ENCODE measurements around the gene RPRD2.
"Not testable (repeated sequence)": the region's sequence is repeated elsewhere in the genome, so short reads cannot be mapped to it uniquely, and the experiment has no call there.

RPRD2 gene

DNA sequence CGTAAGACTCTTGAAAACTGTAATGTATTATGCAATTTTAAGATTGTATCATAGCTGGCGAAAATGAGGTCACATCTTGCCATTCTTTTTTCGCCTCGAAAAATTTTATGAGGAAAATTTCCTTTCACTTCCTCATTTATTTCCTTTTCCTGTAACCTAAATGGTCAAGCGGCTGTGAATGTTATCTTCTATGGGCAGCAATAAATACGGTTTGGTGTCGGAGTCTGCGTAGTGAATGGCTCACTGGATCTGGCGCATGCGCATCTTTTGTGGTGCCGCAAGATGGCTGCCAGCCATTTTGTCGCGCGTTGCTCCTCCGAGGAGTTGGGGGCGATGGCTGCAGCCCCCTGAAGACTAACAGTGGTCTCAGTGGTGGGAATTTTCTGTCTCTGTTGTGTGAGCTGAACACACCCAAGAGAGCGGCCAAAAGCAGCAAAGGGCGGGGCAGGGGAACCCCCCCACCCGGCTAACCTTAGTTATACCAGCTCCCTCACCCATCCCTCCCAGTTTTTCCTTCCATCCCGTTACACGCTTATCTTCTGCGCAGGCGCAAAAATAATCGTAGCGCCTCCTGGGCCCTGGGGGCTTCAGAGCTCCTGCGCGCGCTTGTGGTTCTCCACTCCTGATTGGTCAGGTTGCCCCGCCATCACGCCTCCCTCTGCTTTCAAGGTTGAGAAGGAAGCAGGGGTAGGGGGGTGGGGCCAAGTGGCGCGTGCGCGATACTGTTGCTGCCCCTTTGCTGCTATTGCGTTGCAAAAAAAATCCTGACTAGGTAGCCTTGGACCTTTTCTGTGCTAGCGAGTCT lies at the start of gene RPRD2:
Gene RPRD2, plus strand, starts transcription at position 722 of the 805 bp plus-strand sequence. CDS start 568 bp downstream, outside the sequence.
- DNase-seq (ENCODE audit: low read depth): peak; percentile 96

GRCh38 chr1:150314691-150315090 lies 49.3 kb upstream of the RPRD2 start:
- not testable (repeated sequence) for DNase-seq (ENCODE audit: low read depth)

DNA sequence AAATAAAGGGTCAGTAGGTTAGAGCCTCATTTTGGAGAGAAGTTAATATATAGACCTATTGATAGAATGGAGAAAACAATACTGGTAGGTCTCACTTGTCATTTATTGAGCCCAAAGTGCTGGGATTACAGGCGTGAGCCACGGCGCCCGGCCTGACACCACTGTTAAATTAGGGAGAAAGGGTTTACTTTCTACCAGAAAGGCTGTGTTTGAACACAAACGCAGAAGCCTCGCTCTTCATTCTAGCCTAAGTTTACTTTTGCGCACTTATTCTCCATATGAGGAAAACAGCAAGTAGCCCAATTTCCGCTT lies 43.3 kb upstream of the RPRD2 start:
- no peak for DNase-seq (ENCODE audit: low read depth)

GRCh38 chr1:150321826-150322166 lies 42.2 kb upstream of the RPRD2 start:
- no peak for DNase-seq (ENCODE audit: low read depth)

DNA sequence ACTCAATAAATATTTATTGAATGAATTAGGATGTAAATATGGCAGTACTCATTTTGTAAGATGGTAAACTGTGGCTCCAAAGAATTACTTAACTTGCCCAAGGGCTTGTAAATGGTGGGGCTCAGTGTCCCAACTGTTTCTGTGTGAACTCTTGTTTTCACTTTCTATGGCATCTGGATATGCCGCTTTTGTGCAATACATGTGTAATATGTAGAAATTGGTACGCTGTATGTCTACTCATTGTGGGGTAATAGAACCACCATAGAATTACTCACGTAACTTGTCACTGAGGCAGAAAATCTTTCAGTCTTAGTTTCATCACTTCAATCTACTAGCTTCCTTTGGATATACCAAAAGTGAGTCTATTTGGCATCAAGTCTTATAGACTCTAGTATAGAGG lies 41.6 kb upstream of the RPRD2 start:
- DNase-seq (ENCODE audit: low read depth): no peak

DNA sequence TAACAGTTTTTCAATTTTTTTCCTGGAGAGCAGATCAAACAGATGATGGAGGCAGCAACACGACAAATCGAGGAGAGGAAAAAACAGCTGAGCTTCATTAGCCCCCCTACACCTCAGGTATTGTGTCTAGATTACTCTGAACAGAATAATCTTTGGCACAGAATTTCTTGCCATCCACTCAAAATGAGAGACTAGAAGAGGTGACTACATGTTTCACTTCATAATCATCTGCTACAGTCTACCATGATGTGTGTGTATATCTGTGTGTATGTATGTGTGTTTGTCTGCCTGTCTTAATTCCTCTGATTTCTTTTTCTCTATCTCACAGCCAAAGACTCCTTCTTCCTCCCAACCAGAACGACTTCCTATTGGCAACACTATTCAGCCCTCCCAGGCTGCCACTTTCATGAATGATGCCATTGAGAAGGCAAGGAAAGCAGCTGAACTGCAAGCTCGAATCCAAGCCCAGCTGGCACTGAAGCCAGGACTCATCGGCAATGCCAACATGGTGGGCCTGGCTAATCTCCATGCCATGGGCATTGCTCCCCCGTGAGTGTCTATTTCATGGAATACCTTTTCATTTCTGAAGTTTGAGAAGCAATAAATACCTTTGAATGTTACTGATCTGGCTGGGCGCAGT lies 31.2 kb upstream of the RPRD2 start:
- no peak for DNase-seq (ENCODE audit: low read depth)

DNA sequence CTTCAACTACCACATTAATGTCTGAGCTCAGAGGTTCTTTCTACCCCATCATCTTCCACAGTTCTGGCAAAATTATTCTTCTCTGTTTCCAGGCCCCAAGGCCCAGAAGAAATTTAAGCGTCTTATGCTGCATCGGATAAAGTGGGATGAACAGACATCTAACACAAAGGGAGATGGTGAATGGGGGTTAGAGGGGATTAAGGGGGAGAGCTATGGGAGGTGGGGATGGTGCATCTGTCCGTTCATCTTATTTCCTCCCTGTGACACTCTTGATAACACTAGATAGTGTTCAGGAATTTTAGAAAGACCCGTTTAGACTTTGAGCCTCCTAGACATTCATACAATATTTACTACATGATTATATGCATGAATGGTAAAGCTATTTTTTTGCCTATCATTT lies 17.6 kb upstream of the RPRD2 start:
- no peak for DNase-seq (ENCODE audit: low read depth)

DNA sequence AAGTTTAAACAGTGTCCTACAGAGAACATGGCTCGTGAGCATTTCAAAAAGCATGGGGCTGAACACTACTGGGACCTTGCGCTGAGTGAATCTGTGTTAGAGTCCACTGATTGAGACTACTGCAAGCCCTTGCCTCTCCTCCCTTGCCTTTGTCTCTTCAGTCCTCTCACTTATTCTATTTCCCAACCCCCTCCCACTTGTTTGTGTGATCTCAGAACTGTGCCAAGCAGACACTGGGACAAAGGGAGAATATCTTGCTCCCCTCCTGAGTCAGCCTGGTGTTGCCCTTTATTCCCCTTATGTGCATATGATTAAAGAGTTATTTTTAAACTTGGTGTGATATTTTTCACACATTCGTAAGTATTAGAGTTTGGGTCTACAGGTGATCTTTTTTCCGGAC lies 11.1 kb upstream of the RPRD2 start:
- no peak for DNase-seq (ENCODE audit: low read depth)

GRCh38 chr1:150362721-150363425 lies 1.1 kb upstream of the RPRD2 start:
- DNase-seq (ENCODE audit: low read depth): peak; percentile 37

DNA sequence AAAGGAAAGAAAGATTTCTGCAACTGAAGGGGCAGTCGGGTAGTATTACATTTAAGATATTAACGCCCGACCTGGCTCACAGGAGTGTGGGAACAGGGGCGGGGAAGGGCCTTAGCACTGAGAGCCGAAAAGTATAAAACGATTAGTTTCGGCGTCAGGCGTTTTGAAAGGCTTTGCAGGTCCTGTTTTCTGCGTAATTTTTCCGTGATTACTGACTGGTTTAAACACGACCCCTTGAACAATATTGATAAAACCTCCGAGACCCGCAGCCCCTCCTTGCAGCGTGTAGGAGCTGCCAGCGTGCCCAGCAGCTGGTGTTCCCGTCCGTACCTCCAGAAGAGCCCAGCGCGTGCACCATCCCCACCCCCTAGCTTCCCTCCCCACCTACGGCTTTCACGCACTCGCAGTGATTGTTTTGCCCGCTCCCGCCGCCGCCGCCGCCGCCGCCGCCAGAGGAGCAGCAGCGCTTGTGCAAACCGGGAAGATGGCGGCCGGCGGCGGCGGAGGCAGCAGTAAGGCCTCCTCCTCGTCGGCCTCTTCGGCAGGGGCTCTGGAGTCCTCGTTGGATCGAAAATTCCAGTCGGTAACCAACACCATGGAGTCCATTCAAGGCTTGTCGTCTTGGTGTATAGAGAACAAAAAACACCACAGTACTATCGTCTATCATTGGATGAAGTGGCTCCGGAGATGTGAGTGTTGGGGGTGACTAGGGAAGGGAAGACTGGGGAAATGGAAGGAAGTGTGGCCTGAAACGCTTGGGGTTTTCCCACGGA lies 470 bp downstream of the RPRD2 start:
- peak; percentile 69 for DNase-seq (ENCODE audit: low read depth)

- no peak for DNase-seq (ENCODE audit: low read depth)
Observed at GRCh38 chr1:150365941-150366340, 2.0 kb downstream of the RPRD2 start.

DNA sequence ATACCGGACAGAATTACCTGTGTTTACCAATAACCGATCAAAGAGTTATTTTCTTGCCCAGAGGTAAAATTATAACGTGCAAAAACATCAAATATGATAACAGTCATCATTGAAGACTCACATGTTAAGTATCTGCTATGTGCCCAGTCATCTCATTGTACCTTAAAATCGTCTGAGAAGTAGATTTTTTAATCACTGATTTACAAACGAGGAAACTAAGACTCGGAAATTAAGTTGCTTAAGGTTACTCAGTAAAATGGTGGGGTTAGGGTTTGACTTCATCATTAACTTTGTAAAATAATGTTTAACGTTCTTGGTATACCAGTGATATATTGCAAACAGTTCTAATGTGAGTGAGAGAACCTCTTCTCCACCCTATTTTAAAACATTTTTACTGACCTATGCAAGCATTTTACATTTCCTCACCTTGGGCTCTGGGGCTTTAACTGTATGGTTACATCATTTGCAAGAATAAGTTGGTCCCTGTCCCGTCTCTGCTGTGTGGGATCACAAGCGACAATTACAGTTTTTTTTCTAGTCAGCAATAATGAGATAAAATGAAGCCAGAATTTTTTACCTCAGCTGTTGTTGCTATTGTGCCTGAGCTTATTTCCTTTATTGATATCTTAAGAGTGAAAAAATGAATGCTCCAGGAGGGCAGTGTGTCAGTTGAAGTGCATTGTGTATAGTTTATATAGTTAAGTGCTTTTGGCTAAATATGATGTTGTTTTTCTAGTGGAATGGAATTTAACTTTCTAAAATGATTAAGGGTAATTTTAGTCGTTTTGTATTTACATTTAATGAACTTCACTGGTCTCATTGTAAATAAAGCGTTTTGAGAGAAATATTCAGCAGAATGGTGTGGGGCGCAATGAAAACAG lies 2.7 kb downstream of the RPRD2 start:
- no peak for DNase-seq (ENCODE audit: low read depth)

GRCh38 chr1:150371110-150371509 lies 7.2 kb downstream of the RPRD2 start:
- DNase-seq (ENCODE audit: low read depth): no peak

GRCh38 chr1:150372580-150372979 lies 8.6 kb downstream of the RPRD2 start:
- no peak for DNase-seq (ENCODE audit: low read depth)

GRCh38 chr1:150376110-150376509 lies 12.2 kb downstream of the RPRD2 start:
- no peak for DNase-seq (ENCODE audit: low read depth)

DNA sequence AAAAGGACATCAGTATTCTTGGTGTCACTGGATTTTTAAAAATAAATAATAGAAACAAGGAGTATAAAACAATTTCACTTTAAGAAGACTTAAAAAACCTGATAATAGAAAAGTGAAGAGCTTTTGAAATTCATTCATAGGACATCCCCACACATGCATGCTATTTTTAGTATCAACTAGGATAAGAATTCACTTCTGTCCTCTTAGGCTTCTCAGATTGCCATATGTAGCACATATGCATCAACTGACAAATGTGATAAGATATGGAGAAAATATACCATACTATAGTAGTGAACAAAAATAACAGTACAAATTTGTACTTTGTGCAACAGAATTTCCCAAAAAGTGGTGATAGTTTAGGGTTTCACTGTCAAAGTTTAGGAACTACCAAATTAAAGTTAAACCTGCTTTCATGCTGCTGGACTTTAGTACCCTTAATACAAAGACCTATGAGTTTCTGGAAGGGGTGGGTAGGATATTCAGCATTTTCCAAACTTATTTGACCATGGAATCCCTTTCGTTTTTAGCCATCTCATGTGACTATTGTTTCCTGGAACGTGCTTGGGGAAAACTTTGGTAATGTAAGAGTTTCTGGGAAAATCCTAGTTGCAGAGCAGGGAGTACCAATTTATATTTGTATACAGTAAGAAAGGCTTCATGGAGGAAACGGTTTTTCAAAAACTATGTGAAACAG lies 19.8 kb downstream of the RPRD2 start:
- DNase-seq (ENCODE audit: low read depth): no peak

- no peak for DNase-seq (ENCODE audit: low read depth)
Observed at GRCh38 chr1:150385537-150386445, 21.8 kb downstream of the RPRD2 start.

DNA sequence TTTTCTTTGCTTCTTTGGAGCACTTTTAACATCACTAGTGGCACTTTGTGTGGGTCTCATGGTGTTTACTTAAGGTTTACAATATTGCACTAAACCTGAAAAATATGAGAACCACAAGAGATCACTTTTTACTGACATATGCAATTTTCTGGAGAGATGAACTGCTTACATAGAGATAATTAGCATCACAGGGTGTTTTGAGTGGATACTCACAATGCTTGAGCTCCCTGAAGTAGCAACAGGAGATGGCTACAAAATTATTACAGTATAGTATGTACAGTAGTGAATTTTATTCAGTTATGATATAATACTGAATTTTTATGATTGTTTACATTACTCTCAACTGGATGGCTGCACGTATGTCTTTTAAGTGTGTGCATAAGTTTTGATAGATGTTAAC lies 22.6 kb downstream of the RPRD2 start:
- DNase-seq (ENCODE audit: low read depth): no peak

- DNase-seq (ENCODE audit: low read depth): no peak
Observed at GRCh38 chr1:150387200-150387599, 23.3 kb downstream of the RPRD2 start.

- DNase-seq (ENCODE audit: low read depth): no peak
Observed at GRCh38 chr1:150388241-150388640, 24.3 kb downstream of the RPRD2 start.

All from activated T-cell treated with anti-CD3 and anti-CD28 coated beads for 1 hour (primary cell).